Measurements from ENCODE around the gene INO80E.

The INO80E gene

GRCh38 chr16:29975811-29976511 is 20.1 kb upstream of the INO80E start:
- DNase-seq, result no peak

- no peak for DNase-seq
These were observed 18.8 kb upstream of the INO80E start for GRCh38 chr16:29977063-29977825.

- DNase-seq, result no peak
These were observed 18.0 kb upstream of the INO80E start for GRCh38 chr16:29978081-29978480.

GRCh38 chr16:29978564-29979270 is 17.3 kb upstream of the INO80E start:
- DNase-seq, result no peak

GRCh38 chr16:29982560-29983419 is 13.3 kb upstream of the INO80E start:
- DNase-seq, result no peak

- no peak for DNase-seq
These were observed 12.5 kb upstream of the INO80E start for GRCh38 chr16:29983420-29984136.

- DNase-seq, result no peak
These were observed 11.8 kb upstream of the INO80E start for GRCh38 chr16:29984137-29984763.

GRCh38 chr16:29984764-29985147 is 11.3 kb upstream of the INO80E start:
- DNase-seq, result no peak

- no peak for DNase-seq
These were observed 10.7 kb upstream of the INO80E start for GRCh38 chr16:29985271-29985811.

GRCh38 chr16:29986231-29986630 is 9.8 kb upstream of the INO80E start:
- DNase-seq, result no peak

- no peak for DNase-seq
These were observed 9.1 kb upstream of the INO80E start for GRCh38 chr16:29986931-29987330.

GRCh38 chr16:29987371-29988085 is 8.5 kb upstream of the INO80E start:
- DNase-seq, result no peak

- no peak for DNase-seq
These were observed 7.5 kb upstream of the INO80E start for GRCh38 chr16:29988346-29989075.

GRCh38 chr16:29989111-29989858 is 6.8 kb upstream of the INO80E start:
- no peak for DNase-seq

GRCh38 chr16:29990034-29990433 is 6.0 kb upstream of the INO80E start:
- DNase-seq, result no peak

- DNase-seq, result no peak
These were observed 5.0 kb upstream of the INO80E start for GRCh38 chr16:29990883-29991570.

GRCh38 chr16:29991571-29991904 is 4.5 kb upstream of the INO80E start:
- DNase-seq, result no peak

GRCh38 chr16:29992344-29992967 is 3.6 kb upstream of the INO80E start:
- DNase-seq, result no peak
